ENCODE measurements around the gene KISS1. TPM values are rescaled to one million over a fixed set of nuclear protein-coding genes. Genes with fewer than 3 reads are reported as not detected.
"Not testable (repeated sequence)": the region's sequence is repeated elsewhere in the genome, so short reads cannot be mapped to it uniquely, and the experiment has no call there.

The KISS1 gene
- polyA plus RNA-seq, 1 donor (not counting 4 experiments of a cell fraction or from before 2014, with no cell fraction given), result not detected

- no peak for FAIRE-seq
- Histone ChIP-seq H3K79me2 (ENCODE audit: control insufficient read depth, insufficient read depth, low read length) (no peaks in the 10 kb centered on the region), H3K4me3 (ENCODE audit: control insufficient read depth in 2 of 3, extremely low read depth in 1 of 3, insufficient read depth in 2 of 3, low read depth in 1 of 3, low read length in 3 of 3) (no peak overlapping the region), H3K9me1 (ENCODE audit: control insufficient read depth, extremely low read depth, insufficient read depth, low read length) (no peaks in the 10 kb centered on the region), H3K27me3 (ENCODE audit: control insufficient read depth, extremely low read depth, insufficient read depth, low read length) (no peaks in the 10 kb centered on the region), H3K36me3 (ENCODE audit: control insufficient read depth in 2 of 2, extremely low read depth in 1 of 2, insufficient read depth in 2 of 2, low read length in 2 of 2) (peaks cover 0 to 7% of the 10 kb centered on the region in 2 experiments), H3K4me2 (ENCODE audit: control insufficient read depth, extremely low read depth, insufficient read depth, low read depth, low read length) (no peak overlapping the region), H4K20me1 (ENCODE audit: control insufficient read depth, extremely low read depth, insufficient read depth, low read length) (no peaks in the 10 kb centered on the region), H2AFZ (ENCODE audit: control insufficient read depth, low read length) (no peak overlapping the region), H3K9me3 (ENCODE audit: control insufficient read depth, low read depth, low read length) (no peaks in the 10 kb centered on the region), H3K27ac (ENCODE audit: control insufficient read depth, insufficient read depth, low read length) (no peak overlapping the region), H3K9ac (ENCODE audit: control insufficient read depth, extremely low read depth, insufficient read depth, low read length) (no peak overlapping the region), H3K4me1 (ENCODE audit: control insufficient read depth, extremely low read depth, insufficient read depth, low read length) (peaks cover 3% of the 10 kb centered on the region)
- no peak for DNase-seq (ENCODE audit: low read depth, low spot score)
- no peak for TF ChIP-seq EZH2 (IDR thresholded peaks at IDR 0.05; ENCODE audit: low read length)
- no peak for TF ChIP-seq CTCF (optimal IDR thresholded peaks at IDR 0.05 in 1 of 3, IDR thresholded peaks at IDR 0.05 in 1 of 3, conservative IDR thresholded peaks at IDR 0.05 in 1 of 3; ENCODE audit: extremely low read depth in 1 of 3, insufficient read depth in 2 of 3, low read length in 3 of 3)
- dilution Hi-C loops (cut with MboI; ENCODE audit: extremely low pct_ligation_motif_present, low sequenced_read_pairs), result no loop called here
Observed at GRCh38 chr1:204240233-204240632, 43.9 kb upstream of the KISS1 start.

- dilution Hi-C loops (cut with MboI; ENCODE audit: extremely low pct_ligation_motif_present, low sequenced_read_pairs); H2AFZ ChIP-seq (ENCODE audit: control insufficient read depth, low read length); H3K36me3 ChIP-seq (ENCODE audit: control insufficient read depth in 2 of 2, extremely low read depth in 1 of 2, insufficient read depth in 2 of 2, low read length in 2 of 2); H3K4me3 ChIP-seq (ENCODE audit: control insufficient read depth in 2 of 3, extremely low read depth in 1 of 3, insufficient read depth in 2 of 3, low read depth in 1 of 3, low read length in 3 of 3); H3K4me2 ChIP-seq (ENCODE audit: control insufficient read depth, extremely low read depth, insufficient read depth, low read depth, low read length); H3K9ac ChIP-seq (ENCODE audit: control insufficient read depth, extremely low read depth, insufficient read depth, low read length); H3K9me1 ChIP-seq (ENCODE audit: control insufficient read depth, extremely low read depth, insufficient read depth, low read length); H3K27ac ChIP-seq (ENCODE audit: control insufficient read depth, insufficient read depth, low read length); H3K27me3 ChIP-seq (ENCODE audit: control insufficient read depth, extremely low read depth, insufficient read depth, low read length); H4K20me1 ChIP-seq (ENCODE audit: control insufficient read depth, extremely low read depth, insufficient read depth, low read length); H3K9me3 ChIP-seq (ENCODE audit: control insufficient read depth, low read depth, low read length); H3K79me2 ChIP-seq (ENCODE audit: control insufficient read depth, insufficient read depth, low read length); FAIRE-seq; DNase-seq (ENCODE audit: low read depth, low spot score); H3K4me1 ChIP-seq (ENCODE audit: control insufficient read depth, extremely low read depth, insufficient read depth, low read length): not testable (repeated sequence)
Observed at GRCh38 chr1:204239401-204239800, 43.1 kb upstream of the KISS1 start.

- H3K9ac ChIP-seq (ENCODE audit: control insufficient read depth, extremely low read depth, insufficient read depth, low read length); H3K9me3 ChIP-seq (ENCODE audit: control insufficient read depth, low read depth, low read length); H3K9me1 ChIP-seq (ENCODE audit: control insufficient read depth, extremely low read depth, insufficient read depth, low read length); dilution Hi-C loops (cut with MboI; ENCODE audit: extremely low pct_ligation_motif_present, low sequenced_read_pairs); H3K27me3 ChIP-seq (ENCODE audit: control insufficient read depth, extremely low read depth, insufficient read depth, low read length); H3K4me3 ChIP-seq (ENCODE audit: control insufficient read depth in 2 of 3, extremely low read depth in 1 of 3, insufficient read depth in 2 of 3, low read depth in 1 of 3, low read length in 3 of 3); H3K4me2 ChIP-seq (ENCODE audit: control insufficient read depth, extremely low read depth, insufficient read depth, low read depth, low read length); H3K36me3 ChIP-seq (ENCODE audit: control insufficient read depth in 2 of 2, extremely low read depth in 1 of 2, insufficient read depth in 2 of 2, low read length in 2 of 2); H3K27ac ChIP-seq (ENCODE audit: control insufficient read depth, insufficient read depth, low read length); H3K4me1 ChIP-seq (ENCODE audit: control insufficient read depth, extremely low read depth, insufficient read depth, low read length); H4K20me1 ChIP-seq (ENCODE audit: control insufficient read depth, extremely low read depth, insufficient read depth, low read length); DNase-seq (ENCODE audit: low read depth, low spot score); FAIRE-seq; H3K79me2 ChIP-seq (ENCODE audit: control insufficient read depth, insufficient read depth, low read length); H2AFZ ChIP-seq (ENCODE audit: control insufficient read depth, low read length): not testable (repeated sequence)
Observed at GRCh38 chr1:204238520-204238919, 42.2 kb upstream of the KISS1 start.

GRCh38 chr1:204237515-204237914 lies 41.2 kb upstream of the KISS1 start:
- H3K27ac ChIP-seq (ENCODE audit: control insufficient read depth, insufficient read depth, low read length); FAIRE-seq; H3K79me2 ChIP-seq (ENCODE audit: control insufficient read depth, insufficient read depth, low read length); H3K4me2 ChIP-seq (ENCODE audit: control insufficient read depth, extremely low read depth, insufficient read depth, low read depth, low read length); H2AFZ ChIP-seq (ENCODE audit: control insufficient read depth, low read length); H3K36me3 ChIP-seq (ENCODE audit: control insufficient read depth in 2 of 2, extremely low read depth in 1 of 2, insufficient read depth in 2 of 2, low read length in 2 of 2); H3K9me3 ChIP-seq (ENCODE audit: control insufficient read depth, low read depth, low read length); H3K4me1 ChIP-seq (ENCODE audit: control insufficient read depth, extremely low read depth, insufficient read depth, low read length); H3K4me3 ChIP-seq (ENCODE audit: control insufficient read depth in 2 of 3, extremely low read depth in 1 of 3, insufficient read depth in 2 of 3, low read depth in 1 of 3, low read length in 3 of 3); dilution Hi-C loops (cut with MboI; ENCODE audit: extremely low pct_ligation_motif_present, low sequenced_read_pairs); H3K9me1 ChIP-seq (ENCODE audit: control insufficient read depth, extremely low read depth, insufficient read depth, low read length); H3K9ac ChIP-seq (ENCODE audit: control insufficient read depth, extremely low read depth, insufficient read depth, low read length); DNase-seq (ENCODE audit: low read depth, low spot score); H3K27me3 ChIP-seq (ENCODE audit: control insufficient read depth, extremely low read depth, insufficient read depth, low read length); H4K20me1 ChIP-seq (ENCODE audit: control insufficient read depth, extremely low read depth, insufficient read depth, low read length): not testable (repeated sequence)
